GM19240 (cell line): ENCODE measurements around the gene RANBP17.
"Not testable (repeated sequence)": the region's sequence is repeated elsewhere in the genome, so short reads cannot be mapped to it uniquely, and the experiment has no call there.

Experiments
- DNase-seq: peaks from one replicate; pipeline ENCODE4 v3.0.0; 2011; ENCODE audit warnings: low spot score; ENCODE audit not compliant: insufficient read length

Gene RANBP17

DNA sequence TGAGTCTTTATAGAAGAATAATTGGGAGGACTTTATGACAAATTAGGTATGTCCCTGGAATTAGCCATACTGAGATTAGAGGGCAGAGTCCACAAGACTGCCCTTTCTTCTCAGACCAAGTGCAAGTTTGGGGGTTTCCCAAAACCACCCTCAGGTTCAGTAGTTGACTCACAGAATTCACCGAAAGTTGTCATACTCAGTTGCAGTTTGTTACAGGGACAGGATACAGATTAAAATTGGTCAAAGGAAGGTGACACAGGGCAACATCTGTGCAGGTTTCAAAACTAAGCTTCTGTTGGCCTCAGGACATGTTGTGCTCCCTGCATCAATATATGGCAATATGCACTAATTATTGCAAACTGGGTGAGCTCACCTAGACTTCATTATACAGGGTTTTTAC, 3.8 kb downstream of the RANBP17 start:
- DNase-seq = no peak

DNA sequence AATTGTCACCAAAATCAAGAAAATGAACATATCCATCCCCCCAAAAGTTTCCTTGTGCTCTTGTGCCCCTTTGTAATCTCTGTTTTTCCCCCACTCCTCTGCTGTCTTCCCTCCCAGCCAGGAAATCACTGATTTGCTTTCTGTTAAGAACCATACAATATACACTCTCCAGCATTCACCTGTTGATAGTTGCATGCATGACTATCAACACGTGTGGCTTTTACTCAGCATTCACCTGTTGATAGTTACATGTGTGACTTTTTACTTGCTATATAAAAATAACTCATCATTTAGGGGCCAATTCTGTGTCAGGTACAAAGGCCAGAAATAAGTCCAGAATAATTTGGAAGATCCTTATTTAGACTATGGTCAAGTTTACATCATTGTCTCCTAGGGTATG, 6.0 kb downstream of the RANBP17 start:
- DNase-seq = no peak

DNA sequence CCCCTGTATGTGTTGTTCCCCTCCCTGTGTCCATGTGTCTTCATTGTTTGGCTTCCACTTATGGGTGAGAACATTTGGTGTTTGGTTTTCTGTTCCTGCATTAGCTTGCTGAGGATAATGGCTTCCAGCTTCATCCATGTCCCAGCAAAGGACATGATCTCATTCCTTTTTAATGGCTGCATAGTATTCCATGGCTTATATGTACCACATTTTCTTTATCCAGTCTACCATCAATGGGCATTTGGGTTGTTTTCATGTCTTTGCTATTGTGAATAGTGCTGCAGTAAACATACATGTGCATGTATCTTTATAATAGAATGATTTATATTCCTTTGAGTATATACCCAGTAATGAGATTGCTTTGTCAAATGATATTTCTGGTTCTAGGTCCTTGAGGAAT, 8.6 kb downstream of the RANBP17 start:
- DNase-seq = not testable (repeated sequence)

DNA sequence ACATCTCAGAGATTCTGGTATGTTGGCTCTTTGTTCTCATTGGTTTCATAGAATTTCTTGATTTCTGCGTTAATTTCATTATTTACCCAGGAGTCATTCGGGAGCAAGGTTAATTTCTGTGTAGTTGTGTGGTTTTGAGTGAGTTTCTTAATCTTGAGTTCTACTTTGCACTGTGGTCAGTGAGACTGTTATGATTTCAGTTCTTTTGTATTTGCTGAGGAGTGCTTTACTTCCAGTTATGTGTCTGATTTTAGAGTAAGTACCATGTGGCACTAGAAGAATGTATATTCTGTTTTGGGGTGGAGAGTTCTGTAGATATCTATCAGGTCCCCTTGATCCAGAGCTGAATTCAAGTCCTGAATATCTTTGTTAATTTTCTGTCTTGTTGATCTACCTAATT, 12.2 kb downstream of the RANBP17 start:
- DNase-seq = no peak

DNA sequence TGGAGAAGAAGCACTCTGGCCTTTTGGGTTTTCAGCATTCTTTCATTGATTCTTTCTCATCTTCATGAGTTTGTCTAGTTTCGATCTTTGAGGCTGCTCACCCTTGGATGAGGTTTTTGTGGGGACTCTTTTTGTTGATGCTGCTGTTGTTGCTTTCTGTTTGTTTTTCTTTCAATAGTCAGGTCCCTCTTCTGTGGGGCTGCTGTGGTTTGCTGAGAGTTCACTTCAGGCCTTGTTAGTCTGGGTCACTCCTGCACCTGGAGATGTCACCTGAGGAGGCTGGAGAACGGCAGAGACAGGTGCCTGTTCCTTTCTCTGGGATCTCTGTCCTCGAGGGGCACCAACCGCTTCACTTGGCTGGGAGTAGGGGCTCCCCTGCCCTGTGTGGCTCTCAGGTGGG, 14.0 kb downstream of the RANBP17 start:
- no peak for DNase-seq

DNA sequence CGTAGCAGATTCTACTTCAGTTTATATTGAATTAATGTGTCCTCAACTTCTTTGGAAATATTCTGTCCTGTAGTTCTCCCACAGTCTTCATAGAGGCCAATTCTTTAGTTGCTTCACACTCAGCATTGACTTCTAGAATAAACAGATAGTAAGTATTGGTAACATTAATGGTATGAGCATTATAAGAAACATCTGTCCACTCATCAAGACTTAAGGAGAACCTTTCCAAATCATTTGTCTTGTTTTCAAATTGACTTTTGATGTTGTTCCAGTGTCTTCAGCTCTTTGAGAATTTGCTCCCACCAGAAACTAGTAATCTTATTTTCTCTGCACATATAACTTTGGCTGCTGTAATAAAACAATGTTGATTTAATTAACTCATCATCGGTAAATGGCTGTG, 18.3 kb downstream of the RANBP17 start:
- DNase-seq = no peak

DNA sequence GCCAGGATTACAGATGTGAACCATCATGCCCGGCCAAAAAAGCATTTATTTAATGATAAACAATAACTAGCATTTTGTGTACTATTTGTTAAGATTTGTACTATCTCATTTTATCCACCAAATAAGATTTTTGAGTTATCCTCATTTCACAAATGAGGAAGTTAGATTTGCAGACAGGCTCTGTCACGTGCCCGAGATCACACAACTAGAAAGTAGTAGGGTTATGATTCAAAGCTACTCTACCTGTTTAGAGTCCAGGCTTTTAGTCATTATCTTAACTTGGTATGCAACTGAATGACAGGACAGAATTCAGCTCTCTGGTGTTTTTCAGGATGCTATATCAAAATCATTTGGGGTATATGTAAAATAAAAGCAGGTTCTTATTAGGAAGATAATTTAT, 20.5 kb downstream of the RANBP17 start:
- DNase-seq = no peak

DNA sequence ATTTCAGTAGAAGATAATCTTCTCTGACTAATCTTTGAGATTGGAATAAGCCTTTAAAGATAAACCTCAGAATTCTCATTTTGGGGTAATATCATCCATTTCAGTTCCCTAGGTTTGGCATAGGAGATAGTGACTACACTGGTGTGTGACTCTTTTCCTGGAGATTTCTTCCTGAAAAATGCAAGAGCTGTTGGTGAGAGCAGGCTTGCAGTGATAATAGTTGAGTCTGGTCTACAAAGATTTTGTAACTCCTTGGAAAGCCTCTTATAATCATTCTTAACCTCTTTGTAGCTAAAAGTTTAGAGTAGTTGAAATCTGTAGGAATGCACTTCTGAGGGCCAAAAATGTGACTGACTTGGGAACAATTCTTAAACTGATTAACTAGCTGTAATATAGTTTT, 23.4 kb downstream of the RANBP17 start:
- DNase-seq = no peak

DNA sequence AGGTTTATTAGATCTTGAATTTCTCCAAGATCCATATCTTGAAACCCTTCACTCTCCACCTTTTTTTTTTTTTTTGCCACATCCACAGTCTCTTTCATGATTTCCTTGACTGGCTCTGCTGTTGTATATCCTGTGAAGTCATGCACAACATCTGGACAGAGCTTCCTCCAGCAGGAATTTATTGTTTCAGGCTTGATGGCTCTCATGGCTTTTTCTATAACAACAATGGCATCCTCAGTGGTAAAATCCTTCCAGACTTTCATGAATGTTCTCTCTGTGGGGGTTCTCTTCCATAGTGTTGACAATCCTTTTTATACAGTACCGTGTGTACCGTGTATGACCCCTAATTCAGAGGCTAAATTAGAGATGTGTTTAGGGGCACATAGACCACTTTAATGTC, 24.0 kb downstream of the RANBP17 start:
- no peak for DNase-seq

DNA sequence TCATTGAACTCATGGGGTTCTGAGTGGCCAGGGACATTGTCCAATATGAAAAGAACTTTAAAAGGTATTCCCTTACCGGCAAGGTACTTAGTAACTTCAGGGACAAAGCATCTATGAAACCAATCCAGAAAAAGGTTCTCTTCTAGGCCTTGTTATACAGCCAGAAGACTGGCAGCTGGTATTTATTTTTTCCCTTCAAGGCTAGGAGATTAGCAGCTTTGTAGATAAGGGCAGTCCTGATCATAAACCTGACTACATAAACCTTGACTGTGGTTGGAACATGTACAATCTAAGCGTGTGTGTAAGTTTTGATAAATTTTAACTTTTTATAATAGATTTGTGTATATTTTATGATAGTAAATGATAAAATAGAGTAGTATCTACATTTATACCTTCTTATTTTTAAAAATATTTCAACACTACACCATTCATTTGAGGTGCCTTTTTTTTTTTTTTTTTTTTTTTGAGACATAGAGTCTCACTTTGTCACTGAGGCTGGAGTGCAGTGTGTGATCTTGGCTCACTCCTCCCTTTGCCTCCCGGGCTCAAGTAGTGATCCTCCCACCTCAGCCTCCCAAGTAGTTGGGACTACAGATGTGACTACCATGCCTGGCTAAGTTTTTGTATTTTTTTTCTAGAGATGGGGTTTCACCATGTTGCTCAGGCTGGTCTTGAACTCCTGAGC, 24.5 kb downstream of the RANBP17 start:
- no peak for DNase-seq

DNA sequence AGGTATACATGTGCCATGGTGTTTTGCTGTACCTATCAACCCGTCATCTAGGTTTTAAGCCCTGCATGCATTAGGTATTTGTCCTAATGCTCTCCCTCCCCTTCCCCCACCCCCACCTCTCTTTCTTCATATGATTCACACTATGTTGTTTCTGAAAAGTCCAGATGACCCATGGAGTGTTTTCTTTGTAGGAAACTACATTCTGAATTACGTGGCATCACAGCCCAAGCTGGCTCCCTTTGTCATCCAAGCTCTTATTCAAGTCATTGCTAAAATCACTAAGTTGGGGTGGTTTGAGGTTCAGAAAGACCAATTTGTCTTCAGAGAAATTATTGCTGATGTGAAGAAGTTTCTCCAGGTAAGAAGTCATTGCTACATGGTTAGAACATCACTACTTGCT, 30.4 kb downstream of the RANBP17 start:
- DNase-seq = no peak

DNA sequence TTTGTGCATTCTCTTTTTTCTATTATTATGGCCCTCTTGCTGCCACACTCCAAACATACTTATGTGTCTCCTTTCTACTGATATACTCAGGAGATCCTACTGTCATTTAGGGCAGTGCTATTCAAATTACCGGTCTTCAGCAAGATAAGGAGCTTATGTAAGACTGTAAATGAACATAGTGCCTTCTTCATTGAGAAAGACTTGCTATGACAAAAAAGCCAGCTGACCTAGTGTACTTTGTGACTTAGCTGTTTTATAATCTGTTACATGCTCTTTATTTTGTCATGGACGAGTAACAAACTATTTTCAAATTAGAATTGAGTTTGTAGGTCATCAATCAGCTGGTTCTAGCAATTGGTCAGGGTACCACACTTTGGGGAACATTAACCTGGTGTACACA, 32.8 kb downstream of the RANBP17 start:
- no peak for DNase-seq

DNA sequence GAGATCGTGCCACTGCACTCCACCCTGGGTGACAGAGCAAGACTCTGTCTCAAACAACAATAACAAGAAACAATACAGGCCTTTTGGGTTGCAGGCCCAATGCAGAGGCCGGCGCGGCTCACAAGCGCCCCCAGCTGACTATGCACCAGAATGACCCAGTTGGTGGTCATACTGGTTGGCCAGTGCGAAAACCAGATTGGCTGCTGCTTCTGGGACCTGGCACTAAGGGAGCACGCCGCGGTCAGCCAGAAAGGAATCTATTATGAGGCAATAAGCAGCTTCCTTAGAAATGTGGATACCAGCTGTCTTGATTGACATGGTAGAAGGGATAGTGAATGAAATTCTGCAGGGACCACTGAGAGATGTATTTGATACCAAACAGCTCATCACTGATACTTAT, 35.0 kb downstream of the RANBP17 start:
- DNase-seq = no peak

DNA sequence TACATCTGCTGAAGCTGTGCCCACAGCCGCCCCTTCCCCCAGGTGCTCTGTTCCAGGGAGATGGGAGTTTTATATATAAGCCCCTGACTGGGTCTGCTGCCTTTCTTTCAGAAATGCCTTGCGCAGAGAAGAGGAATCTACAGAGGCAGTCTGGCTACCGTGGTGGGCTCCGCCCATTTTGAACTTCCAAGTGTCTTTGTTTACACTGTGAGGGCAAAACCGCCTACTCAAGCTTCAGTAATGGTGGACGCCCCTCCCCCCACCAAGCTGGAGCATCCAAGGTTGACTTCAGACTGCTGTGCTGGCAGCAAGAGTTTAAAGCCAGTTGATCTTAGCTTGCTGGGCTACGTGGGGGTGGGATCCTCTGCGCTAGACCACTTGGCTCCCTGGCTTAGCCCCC, 41.3 kb downstream of the RANBP17 start:
- no peak for DNase-seq

DNA sequence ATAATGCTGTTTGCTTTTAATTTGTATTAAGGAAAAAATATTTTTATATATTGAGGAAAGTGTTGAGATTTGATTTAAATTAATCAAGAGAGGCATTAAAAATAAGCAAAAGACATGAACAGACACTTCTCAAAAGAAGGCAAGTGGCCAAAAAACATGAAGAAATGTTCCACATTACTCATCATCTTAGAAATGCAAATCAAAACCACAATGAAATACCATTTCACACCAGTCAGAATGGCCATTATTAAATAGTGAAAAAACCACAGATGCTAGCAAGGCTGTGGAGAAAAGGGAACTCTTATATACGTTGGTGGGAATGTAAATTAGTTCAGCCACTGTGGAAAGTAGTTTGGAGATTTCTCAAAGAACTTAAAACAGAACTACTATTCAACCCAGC, 45.9 kb downstream of the RANBP17 start:
- DNase-seq = no peak

DNA sequence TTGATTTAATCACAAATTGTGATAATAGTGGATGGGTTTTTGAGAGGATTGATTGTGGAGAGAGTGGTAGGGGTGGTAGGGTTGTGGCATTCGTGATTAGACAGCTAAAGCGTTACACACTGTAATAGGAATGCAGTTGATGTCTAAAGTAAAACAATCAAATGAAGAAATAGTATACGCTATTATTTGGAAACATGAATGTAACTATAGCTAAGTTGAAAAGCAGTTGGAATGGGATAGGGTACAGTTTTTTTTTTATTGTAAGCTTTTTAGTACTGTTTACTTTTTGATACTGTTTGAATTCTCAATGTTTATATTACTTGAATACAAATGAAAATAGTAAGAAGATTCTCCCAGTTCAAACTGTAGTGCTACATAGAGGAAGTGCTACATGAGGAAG, 51.8 kb downstream of the RANBP17 start:
- DNase-seq = no peak

DNA sequence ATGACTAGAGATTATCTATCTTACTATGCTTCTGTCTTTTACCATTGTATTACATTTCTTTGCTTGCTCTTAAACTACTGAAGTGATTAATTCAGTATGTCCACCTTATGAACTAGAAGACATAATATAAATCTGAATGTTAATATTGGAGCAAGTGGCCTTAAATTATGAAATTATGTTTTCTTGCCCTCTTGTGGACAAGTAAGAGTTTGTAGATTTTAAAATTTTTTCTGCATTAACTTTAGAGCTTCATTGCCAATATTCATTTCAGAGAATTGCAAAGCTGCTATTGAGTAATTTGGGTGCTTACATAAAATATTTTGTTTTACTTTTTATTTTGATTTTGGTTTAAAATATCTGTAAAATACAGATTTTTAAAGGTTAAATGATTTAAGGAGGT, 55.3 kb downstream of the RANBP17 start:
- DNase-seq = no peak

DNA sequence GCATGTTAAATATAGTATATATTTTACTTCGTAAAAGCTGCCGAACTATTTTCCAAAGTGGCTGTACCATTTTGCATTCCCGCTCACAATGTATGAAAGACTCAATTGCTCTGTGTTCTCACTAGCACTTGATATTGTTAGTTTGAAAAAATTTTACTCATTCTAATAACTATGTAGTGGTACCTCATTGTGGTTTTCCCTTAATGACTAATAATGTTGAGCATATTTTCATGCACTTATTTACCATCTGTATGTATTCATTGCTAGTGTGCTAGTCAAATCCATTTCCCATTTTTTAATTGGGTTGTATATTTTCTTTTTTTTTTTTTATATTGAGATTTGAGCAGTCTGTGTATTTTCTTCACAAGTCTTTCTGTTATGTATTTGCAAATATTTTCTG, 58.4 kb downstream of the RANBP17 start:
- no peak for DNase-seq

DNA sequence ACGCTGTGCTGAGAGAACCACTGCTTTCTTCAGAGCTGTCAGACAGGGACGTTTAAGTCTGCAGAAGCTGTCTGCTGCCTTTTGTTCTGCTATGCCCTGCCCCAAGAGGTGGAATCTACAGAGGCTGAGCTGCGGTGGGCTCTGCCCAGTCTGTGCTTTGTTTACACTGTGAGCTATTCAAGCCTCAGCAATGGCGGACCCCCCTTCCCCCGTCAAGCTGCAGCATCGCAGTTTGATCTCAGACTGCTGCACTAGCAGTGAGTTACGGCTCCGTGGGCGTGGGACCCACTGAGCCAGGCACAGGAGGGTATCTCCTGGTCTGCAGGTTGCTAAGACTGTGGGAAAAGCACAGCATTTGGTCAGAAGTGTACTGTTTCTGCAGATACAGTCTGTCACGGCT, 60.5 kb downstream of the RANBP17 start:
- not testable (repeated sequence) for DNase-seq

DNA sequence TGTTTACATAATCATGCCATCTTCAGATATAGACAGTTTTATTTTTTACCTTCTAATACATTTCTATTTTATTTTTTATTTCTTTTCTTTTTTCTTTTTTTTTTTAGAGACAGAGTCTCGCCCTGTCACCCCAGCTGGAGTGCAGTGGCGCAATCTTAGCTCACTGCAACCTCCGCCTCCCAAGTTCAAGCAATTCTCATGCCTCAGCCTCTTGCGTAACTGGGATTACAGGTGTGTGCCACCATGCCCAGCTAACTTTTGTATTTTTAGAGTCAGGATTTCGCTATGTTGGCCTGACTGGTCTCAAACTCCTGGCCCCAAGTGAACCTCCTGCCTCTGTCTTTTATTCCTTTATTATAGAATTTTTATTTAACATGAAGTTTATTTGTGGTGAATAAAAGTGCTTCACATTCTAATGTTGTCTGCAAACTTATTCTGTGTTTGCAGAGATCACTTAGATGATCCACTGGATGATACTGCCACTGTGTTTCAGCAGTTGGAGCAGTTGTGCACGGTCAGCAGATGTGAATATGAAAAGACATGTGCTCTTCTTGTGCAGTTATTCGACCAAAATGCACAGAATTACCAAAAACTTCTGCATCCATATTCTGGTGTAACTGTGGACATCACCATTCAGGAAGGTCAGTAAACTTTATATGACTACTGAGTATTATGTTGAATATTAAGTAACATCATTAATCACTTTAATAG, 62.2 kb downstream of the RANBP17 start:
- no peak for DNase-seq

DNA sequence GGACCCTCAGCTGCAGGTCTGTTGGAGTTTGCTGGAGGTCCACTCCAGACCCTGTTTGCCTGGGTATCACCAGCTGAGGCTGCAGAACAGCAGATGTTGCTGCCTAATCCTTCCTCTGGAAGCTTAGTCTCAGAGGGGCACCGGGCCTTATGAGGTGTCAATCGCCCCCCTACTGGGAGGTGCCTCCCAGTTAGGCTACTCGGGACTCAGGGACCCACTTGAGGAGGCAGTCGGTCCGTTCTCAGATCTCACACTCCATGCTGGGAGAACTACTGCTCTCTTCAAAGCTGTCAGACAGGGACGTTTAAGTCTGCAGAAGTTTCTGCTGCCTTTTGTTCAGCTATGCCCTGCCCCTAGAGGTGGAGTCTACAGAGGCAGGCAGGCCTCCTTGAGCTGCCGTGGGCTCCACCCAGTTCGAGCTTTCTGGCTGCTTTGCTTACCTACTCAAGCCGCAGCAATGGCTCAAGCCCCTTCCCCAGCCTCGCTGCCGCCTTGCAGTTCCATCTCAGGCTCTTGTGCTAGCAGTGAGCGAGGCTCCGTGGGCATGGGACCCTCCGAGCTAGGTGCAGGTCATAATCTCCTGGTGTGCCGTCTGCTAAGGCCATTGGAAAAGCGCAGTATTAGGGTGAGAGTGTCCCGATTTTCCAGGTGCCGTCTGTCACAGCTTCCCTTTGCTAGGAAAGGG, 73.9 kb downstream of the RANBP17 start:
- DNase-seq = not testable (repeated sequence)

DNA sequence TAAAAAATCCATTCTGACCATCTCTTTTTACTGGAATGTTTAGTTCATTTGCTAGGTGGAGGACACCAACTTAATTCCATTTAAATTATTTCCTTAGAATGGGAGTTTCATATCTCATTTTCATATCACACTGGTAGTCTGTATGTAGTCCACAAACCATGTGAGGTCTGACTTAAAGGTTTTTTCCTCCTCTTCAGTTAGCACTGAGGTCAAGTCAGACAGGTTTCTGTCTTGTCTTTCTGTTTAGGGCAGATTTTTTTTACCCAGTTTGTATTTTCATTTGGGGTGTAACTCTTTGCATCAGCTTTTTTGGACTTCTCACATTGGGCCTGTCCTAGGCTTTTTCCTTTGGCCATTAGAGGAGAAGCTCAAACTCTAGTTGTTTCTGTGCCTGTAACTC, 75.3 kb downstream of the RANBP17 start:
- no peak for DNase-seq

DNA sequence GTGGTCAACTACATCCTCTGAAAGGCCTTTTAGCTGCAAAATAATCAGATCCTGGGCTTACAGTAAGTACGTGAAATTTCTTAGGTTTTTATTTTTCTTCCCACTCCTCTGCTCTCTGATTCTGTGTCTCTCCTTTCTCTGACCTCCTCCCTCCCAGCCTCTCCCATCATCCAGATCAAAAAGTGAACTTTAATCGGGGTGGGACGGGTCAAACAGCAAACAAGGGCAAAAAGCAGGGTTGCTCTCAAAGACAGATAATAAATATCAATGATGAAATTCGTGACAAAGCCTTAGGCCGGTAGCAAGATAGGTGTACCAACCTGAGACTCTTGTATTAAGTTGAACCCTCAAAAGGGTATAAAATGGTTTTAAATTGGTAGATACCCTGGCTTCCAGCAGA, 76.1 kb downstream of the RANBP17 start:
- no peak for DNase-seq
